T-helper 1 cell (primary cell): ENCODE results near the gene BCR.
"Not testable (repeated sequence)": the region's sequence is repeated elsewhere in the genome, so short reads cannot be mapped to it uniquely, and the experiment has no call there.

Experiments
- DNase-seq, 5 donors: peaks; one replicate each; pipeline ENCODE4 v3.0.0-alpha.2; 2012 to 2020
- total RNA-seq, 4 donors: gene quantifications; one replicate each; lab custom pipeline; 2026; lab: John Stamatoyannopoulos, UW

The BCR gene
- total RNA-seq, result 130 to 205 (median 153) reads per million in 4 donors

DNA sequence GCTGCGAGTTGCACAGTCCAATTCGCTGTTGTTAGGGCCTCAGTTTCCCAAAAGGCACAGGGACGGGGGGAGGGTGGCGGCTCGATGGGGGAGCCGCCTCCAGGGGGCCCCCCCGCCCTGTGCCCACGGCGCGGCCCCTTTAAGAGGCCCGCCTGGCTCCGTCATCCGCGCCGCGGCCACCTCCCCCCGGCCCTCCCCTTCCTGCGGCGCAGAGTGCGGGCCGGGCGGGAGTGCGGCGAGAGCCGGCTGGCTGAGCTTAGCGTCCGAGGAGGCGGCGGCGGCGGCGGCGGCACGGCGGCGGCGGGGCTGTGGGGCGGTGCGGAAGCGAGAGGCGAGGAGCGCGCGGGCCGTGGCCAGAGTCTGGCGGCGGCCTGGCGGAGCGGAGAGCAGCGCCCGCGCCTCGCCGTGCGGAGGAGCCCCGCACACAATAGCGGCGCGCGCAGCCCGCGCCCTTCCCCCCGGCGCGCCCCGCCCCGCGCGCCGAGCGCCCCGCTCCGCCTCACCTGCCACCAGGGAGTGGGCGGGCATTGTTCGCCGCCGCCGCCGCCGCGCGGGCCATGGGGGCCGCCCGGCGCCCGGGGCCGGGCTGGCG lies at the start of gene BCR:
Gene BCR (plus strand): TSS at position 209 of the 592 bp plus-strand sequence. CDS start 452 bp downstream, outside the sequence.
- peak; percentile 36 to 72 (median 54) for DNase-seq

- no peak for DNase-seq
Observed at GRCh38 chr22:23130697-23131096, 49.6 kb upstream of the BCR start.

GRCh38 chr22:23131931-23132330 lies 48.4 kb upstream of the BCR start:
- DNase-seq, result no peak

GRCh38 chr22:23132376-23133091 lies 47.8 kb upstream of the BCR start:
- no peak for DNase-seq

- no peak for DNase-seq
Observed at GRCh38 chr22:23133922-23134321, 46.4 kb upstream of the BCR start.

- not testable (repeated sequence) for DNase-seq
Observed at GRCh38 chr22:23136991-23137390, 43.3 kb upstream of the BCR start.

DNA sequence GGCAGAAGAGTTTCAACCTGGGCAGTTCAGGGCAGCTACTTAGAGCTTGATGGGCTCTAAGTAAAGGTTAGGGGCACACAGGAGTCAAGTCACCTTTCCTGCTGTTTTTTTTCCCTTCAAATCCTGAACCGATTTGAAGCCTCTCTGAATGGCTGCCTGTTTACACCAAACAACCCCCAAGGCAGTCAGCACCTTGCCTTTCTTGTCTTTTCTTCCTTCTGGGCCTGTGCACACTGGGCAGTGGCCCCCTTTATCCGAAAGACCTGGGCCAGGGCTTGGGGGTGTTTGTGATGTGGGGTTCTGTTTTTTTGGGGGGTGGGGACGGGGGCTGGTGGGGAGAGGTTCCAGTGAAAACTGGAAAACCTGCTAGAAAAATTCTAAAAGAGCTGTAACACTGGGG lies 42.8 kb upstream of the BCR start:
- no peak for DNase-seq

DNA sequence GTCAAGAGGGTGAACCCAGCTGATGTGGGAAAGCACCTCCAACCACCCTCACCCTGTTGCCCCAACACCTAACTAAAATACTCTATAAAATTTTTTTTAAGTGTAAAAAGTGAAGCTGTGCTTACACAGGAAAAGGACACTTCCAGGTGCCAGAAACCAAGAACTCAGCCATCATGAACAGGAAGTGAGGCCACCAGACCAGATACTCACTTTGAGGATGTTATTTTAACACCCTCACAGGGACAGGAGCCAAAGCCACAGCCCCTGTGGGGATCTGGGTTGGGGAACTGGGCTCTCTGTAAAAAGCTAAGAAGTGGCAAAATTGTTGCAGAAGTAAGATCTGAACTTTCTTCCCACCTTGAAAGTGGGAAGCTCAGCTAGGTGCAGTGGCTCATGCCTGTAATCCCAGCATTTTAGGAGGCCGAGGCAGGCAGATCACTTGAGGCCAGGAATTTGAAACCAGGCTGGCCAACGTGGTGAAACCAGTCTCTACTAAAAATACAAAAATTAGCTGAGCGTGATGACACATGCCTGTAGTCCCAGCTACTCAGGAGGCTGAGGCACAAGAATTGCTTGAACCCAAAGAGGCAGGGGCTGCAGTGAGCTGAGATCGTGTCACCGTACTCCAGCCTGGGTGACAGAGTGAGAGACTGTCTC lies 42.3 kb upstream of the BCR start:
- DNase-seq, result peak in 4 of 5 donors; percentile 28 to 70 (median 40)

- no peak for DNase-seq
Observed at GRCh38 chr22:23138584-23139435, 41.5 kb upstream of the BCR start.

GRCh38 chr22:23140385-23140784 lies 39.9 kb upstream of the BCR start:
- no peak for DNase-seq

DNA sequence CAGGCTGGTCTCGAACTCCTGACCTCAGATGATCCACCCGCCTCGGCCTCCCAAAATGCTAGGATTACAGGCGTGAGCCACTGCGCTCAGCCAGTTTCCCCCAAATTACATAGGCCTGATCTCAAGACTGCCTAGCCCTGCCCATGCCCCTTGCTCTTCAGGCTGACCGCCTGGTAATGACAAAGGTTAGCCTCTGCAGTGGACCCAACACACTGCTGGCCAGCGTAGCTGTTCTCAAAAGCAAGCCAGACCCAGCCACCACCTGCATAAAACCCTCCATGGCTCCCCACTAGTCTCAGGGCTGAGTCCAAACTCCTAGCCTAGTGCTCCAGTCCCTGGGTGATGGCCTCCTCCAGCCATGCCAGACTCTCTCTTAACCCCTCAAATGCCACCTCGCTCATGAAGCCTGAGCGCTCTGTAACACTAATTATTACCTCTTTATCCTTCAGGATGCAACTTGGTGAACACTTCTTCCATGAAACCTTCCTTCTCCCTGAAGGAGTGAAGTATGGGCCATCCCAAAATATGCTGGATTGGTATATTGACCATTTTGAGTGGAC lies 37.7 kb upstream of the BCR start:
- no peak for DNase-seq

DNA sequence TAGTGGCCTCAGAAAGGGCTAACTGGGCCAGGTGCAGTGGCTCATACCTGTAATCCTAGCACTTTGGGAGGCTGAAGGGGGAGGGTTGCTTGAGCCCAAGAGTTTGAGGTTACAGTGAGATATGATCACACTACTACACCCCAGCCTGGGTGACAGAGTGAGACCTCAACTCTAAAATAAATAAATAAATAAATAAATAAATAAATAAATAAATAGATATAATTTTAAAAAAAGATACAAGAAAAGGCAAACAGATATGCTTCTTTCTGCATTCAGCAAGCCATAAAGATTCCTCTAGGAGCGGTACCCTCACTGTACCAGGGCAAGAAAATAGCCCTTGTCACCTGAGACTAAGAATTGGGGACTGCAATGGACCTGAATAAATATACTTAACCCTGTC lies 37.2 kb upstream of the BCR start:
- DNase-seq, result no peak

- no peak for DNase-seq
Observed at GRCh38 chr22:23144432-23144831, 35.9 kb upstream of the BCR start.

GRCh38 chr22:23144932-23145877 lies 35.1 kb upstream of the BCR start, which contains the start of gene RAB36:
Gene RAB36, plus strand, starts transcription at chr22:23145477. Its CDS starts 1,140 bp downstream, at chr22:23146617.
- DNase-seq, result peak; percentile 90 to 97 (median 94)

GRCh38 chr22:23145878-23146470 lies 34.3 kb upstream of the BCR start:
- DNase-seq, result no peak

DNA sequence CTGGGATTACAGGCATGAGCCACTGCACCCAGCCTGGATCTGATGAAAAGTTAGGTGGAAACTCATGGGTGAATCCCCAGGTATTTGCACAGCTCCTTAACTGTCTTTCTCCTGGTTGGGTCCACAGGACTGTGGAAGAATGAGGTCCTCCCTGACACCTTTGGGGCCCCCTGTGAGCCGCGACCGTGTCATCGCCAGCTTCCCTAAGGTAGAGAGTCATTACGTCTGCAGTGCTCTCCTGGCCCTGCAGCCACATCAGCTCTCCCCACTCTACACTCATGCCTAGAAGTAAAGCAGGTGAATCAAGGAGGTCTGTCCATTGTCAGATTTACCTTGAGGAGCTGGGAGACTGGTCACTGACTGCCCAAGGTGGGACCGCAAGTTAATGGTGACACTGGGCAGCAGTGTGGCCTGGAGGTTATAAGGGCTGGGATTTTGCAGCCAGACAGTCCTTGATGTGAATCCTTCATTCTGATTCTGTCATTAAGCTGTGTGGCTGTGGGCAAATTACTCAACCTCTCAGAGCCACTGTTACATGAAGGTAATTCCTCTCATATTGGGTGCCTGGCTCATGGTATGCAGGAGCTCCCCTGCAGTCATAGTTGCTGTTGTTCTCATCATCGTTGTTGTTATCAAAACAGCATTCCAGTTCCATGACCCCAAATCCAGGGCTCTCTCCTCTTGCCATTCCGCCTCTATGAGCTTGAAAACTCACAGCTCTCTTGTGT lies 33.7 kb upstream of the BCR start:
- DNase-seq, result no peak

DNA sequence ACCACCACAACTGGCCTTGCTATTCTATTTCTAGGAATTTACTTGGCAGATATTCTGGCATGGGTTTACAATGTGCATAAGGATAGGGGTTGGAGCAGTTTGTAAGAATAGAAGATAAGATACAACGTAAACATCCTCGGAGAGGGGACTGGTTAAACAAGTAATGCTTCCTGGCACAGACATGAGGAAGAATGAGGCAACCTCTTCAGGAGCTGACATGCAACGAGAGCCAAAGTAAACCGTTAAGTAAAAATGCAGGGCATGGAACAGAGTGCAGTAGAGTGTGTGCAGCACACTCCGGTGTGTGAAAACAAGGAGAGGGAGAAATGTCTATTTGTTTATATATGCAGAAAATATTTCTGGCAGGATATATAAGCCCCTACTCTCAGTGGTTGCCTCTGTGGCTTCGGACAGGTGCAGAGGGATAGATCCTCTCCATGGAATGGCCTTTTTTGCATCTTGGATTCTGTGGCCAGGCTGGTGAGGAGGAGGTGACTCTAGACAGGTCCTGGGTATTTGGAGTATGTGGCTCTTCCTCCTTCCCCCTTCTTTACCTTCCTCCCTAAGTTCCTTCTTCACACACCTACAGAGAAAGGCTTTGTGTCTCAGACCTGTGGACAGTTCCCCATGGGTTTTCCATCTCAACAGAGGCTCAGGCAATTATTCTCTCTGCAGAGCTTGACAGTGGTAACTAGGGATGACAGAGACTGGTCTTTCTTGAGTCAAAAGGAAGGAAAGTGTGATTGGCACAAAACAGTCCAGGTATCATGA lies 32.5 kb upstream of the BCR start:
- DNase-seq, result no peak

- DNase-seq, result no peak
Observed at GRCh38 chr22:23149743-23150238, 30.5 kb upstream of the BCR start.

DNA sequence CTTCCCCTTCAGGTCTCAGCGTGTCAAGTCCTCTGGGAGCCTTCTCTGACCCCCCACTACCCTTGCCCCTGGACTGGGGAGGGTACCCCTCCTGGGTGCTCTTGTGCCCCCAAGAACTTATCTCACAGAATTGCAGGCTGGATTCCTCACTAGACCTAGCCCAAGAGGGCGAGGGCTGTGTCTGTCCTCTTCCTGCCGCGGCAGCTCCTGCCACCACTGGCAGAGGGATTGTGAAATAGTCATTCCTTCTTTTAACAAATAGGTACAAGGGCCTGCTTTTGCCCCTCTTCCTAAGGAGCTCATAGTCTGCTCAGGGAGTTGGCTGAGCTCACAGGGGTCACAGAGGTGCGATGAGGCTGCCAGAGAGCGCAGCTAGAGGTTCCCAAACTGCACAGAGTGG lies 29.5 kb upstream of the BCR start:
- DNase-seq, result no peak
